Muscle of leg (tissue), 11 donors: ENCODE results near the gene RAB22A. TPM values are rescaled to one million over a fixed set of nuclear protein-coding genes. Genes with fewer than 3 reads are reported as not detected.
A peak's percentile ranks its signal among the peaks of the same experiment; 100 is the strongest.

Source experiments
- DNase-seq: peaks from one replicate; pipeline ENCODE4 v3.0.0; 2013
- H3K27ac ChIP-seq: one replicate; pipeline ENCODE4 v1.5.1; 2013; ENCODE audit warnings: mild to moderate bottlenecking, low read length, control low read depth
- H3K27me3 ChIP-seq: one replicate; pipeline ENCODE4 v1.6.1; 2013; ENCODE audit warnings: low read length; ENCODE audit not compliant: control insufficient read depth, insufficient read depth
- H3K36me3 ChIP-seq: one replicate; pipeline ENCODE4 v1.6.1; 2013; ENCODE audit warnings: low read length; ENCODE audit not compliant: control insufficient read depth, insufficient read depth
- H3K4me1 ChIP-seq: one replicate; pipeline ENCODE4 v1.6.1; 2013; ENCODE audit warnings: low read length; ENCODE audit not compliant: control insufficient read depth, insufficient read depth
- H3K4me3 ChIP-seq: one replicate; pipeline ENCODE4 v1.5.1; 2013; ENCODE audit warnings: low read length, control low read depth
- H3K9me3 ChIP-seq: replicated peaks from 2 replicates; pipeline ENCODE4 v1.6.1; 2013; ENCODE audit warnings: low read depth, low read length; ENCODE audit not compliant: control insufficient read depth
- WGBS: methylation state at CpG from one replicate; pipeline ENCODE4 v1.1.5; 2013; ENCODE audit warnings: missing lambda C conversion rate; ENCODE audit not compliant: insufficient coverage; 5-methylcytosine and 5-hydroxymethylcytosine counted together
- polyA plus RNA-seq, 8 donors: library from polyadenylated mRNA; unstranded; fragments of 120-200 nt; gene quantifications; one replicate each; pipeline versions ENCODE4 v1.2.1 to v1.2.3, GENCODE V29; 2013; ENCODE audit warnings: inconsistent platforms in 1 of 8, low replicate concordance in 1 of 8; ENCODE audit not compliant: insufficient read length in 8 of 8, insufficient read depth in 1 of 8
- total RNA-seq: library from RNA; stranded (reverse); fragments of 120-200 nt; gene quantifications from one replicate; pipeline ENCODE4 v1.2.4, GENCODE V29; 2013

RAB22A gene
- total and polyA plus RNA-seq, 9 donors, result 12.2 to 19.0 (median 14.8) TPM

DNA sequence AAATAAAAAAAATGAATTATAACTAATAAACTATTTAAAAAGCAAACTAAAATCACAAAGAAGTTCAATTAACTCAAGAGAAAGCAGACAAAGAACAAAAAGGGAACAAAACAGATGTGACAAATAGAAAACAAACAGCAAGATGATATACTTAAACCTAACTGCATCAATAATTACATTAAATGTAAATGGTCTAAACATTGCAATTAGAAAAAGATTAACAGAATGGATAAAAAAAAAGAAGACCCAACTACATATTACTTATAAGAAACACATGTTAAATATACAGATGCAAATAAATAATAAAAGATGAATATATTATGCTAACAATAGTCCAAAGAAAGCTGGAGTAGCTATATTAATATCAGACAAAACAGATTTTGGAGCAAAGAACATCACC lies 35.1 kb upstream of the RAB22A start:
- Histone ChIP-seq H3K27me3 (no peaks in the 10 kb centered on the region), H3K36me3 (peaks cover 2% of the 10 kb centered on the region), H3K4me3 (no peak overlapping the region), H3K27ac (no peak overlapping the region), H3K9me3 (no peaks in the 10 kb centered on the region), H3K4me1 (no peaks in the 10 kb centered on the region)
- DNase-seq, result no peak

DNA sequence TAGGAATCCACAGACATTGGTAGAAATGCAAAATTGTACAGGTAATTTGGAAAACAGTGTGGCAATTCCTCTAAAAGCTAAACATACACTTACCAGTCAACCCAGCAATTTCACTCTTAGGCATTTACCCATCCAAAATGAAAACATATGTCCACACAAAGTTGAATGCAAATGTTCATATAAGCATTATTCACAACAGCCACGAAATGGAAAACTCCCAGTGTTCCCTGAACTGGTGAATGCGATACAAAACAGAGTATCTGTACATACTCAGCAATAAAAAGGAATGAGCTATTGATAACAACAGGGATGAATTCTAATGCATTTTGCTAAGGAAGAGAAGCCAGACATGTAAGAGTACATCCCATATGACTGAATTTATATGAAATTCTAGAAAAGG lies 32.4 kb upstream of the RAB22A start:
- Histone ChIP-seq H3K4me3 (no peak overlapping the region), H3K36me3 (no peaks in the 10 kb centered on the region), H3K27ac (no peak overlapping the region), H3K9me3 (no peaks in the 10 kb centered on the region), H3K27me3 (no peaks in the 10 kb centered on the region), H3K4me1 (no peaks in the 10 kb centered on the region)
- no peak for DNase-seq
- no CpG with 5 or more reads among the region's 2 CpGs for WGBS

DNA sequence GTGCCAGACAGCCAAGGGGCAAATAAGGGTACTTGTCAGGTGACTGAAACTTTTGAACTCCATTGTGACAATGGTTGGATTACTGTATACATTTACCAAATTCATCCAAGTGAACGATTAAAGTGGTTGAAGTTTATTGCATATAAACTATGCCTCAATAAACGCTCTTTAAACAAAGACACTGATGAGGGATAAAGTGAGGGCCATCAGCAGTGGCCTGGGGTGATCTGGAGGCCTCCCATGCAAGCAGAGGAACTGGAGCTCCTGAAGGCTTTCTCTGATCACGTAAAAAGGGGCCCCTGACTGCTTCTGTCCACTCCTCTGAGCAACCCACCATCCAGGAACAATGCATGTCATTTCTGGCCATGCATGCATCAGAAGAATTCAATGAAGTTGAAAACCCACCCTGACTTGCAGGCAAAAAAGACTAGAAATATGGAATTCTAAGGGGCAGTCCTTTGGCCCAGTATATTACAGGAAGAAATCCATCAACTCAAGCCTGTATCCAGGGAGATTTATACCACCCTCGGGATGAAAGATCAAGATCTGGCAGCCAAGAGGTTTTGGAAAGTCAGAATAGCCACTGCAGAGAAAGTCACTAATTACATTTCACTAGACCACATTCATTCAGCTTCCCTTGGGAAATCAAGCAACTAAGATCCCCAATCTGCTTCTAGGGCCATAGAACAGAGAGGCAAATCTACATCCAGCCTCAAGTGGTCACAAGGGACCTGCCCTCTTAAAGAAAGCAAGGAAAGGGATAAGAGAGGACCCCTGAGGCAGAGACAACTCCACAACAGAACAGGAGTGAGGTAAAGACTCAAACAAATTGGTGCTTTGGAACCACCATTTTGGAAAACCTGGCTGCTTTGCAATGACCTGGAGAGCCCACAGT lies 31.7 kb upstream of the RAB22A start:
- Histone ChIP-seq H3K4me1 (no peaks in the 10 kb centered on the region), H3K36me3 (no peaks in the 10 kb centered on the region), H3K27me3 (no peaks in the 10 kb centered on the region), H3K4me3 (no peak overlapping the region), H3K27ac (no peak overlapping the region), H3K9me3 (no peaks in the 10 kb centered on the region)
- DNase-seq, result peak; percentile 21
- 71% methylated on average over 3 of the region's 4 CpGs for WGBS

DNA sequence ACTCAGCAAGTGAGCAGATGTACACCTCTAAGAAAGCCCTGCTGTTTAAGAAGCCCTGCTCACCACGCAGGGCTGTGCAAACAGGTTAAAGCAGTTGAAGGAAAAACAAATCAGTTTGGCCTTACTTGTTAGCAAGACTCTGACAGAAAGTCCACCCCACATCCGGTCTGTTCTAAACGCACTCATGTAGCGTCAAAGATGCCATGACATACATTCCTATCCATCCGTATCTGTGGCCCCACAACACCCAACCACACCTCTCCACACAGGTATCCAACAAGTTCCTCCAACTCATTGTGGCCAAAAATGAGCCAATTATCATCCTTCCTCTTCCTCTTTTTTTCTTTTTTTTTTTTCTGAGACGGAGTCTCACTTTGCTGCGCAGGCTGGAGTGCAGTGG lies 22.8 kb upstream of the RAB22A start:
- H3K27me3 ChIP-seq, result no peaks in the 10 kb centered on the region
- peaks cover 5% of the 10 kb centered on the region for H3K36me3 ChIP-seq
- H3K9me3 ChIP-seq, result no peaks in the 10 kb centered on the region
- no peak overlapping the region for H3K4me3 ChIP-seq
- H3K27ac ChIP-seq, result no peak overlapping the region
- 76% methylated on average over 5 of the region's 7 CpGs for WGBS
- H3K4me1 ChIP-seq, result no peaks in the 10 kb centered on the region
- no peak for DNase-seq

DNA sequence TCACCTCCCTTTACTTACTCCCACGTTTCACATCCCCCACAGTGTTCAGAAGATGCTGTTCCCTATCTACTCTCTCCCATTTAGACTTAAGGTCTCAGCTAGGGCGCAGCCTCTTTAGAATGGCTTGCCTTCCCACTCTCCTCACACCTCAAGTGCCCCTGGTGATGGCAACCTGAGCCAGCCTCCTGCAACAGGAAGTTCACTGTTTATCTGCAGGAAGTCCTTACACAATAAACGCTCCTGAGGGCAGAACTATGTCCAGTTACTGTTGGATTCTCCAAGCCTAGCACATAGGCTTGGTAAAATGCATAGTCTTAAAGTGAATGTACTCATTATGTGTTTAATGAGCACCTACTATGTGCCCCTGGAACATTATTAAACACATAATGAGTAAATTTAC lies 21.9 kb upstream of the RAB22A start:
- no peak overlapping the region for H3K4me3 ChIP-seq
- no peaks in the 10 kb centered on the region for H3K9me3 ChIP-seq
- H3K27me3 ChIP-seq, result no peaks in the 10 kb centered on the region
- DNase-seq, result no peak
- H3K4me1 ChIP-seq, result no peaks in the 10 kb centered on the region
- no peak overlapping the region for H3K27ac ChIP-seq
- H3K36me3 ChIP-seq, result peaks cover 5% of the 10 kb centered on the region
- 50% methylated on average over 2 of the region's 3 CpGs for WGBS

DNA sequence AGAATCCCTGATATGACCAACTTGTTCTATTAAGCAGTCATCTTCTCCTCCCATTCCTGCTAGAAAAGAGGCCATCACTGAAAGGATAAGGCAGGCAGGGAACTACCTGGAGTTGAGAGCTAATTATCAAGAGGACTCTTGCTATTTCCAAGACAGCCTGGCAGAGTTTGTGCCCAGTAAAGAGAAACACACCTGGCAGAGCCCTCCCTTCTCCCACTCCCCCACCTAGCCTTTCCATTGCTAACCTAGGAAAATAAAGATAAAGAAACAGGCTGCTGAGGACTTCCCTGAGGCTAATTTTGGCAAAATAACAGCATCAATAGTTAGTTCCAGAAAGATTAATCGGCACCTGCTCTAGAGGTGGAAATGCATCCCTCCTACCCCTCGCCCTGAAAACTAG lies 20.4 kb upstream of the RAB22A start:
- Histone ChIP-seq H3K4me3 (no peak overlapping the region), H3K36me3 (peaks cover 5% of the 10 kb centered on the region), H3K4me1 (no peaks in the 10 kb centered on the region), H3K27ac (no peak overlapping the region), H3K9me3 (no peaks in the 10 kb centered on the region), H3K27me3 (no peaks in the 10 kb centered on the region)
- DNase-seq, result no peak
- WGBS, result no CpG with 5 or more reads among the region's 2 CpGs

DNA sequence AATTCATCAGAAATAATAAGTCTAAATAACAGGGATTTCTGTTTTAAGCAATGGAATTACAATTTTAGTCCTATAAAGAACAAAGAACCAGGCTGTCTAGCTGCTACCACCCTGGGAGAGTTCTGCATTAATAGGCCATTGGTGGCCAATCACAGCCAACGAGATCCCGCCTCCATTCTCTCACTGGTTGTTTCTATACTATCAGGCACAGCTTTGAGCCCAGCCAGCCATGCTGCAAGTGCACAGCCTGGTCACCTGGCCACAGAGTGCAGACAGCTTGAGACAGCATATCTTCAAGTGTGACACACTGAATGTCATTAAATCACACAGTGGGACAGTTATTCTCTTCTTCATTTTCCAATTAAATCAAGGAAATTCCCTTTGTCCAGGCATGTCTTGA lies 16.1 kb upstream of the RAB22A start:
- no peak overlapping the region for H3K27ac ChIP-seq
- H3K9me3 ChIP-seq, result no peaks in the 10 kb centered on the region
- no peaks in the 10 kb centered on the region for H3K36me3 ChIP-seq
- DNase-seq, result no peak
- no peaks in the 10 kb centered on the region for H3K27me3 ChIP-seq
- 96% methylated on average over 2 of the region's 2 CpGs for WGBS
- H3K4me1 ChIP-seq, result no peaks in the 10 kb centered on the region
- H3K4me3 ChIP-seq, result no peak overlapping the region

DNA sequence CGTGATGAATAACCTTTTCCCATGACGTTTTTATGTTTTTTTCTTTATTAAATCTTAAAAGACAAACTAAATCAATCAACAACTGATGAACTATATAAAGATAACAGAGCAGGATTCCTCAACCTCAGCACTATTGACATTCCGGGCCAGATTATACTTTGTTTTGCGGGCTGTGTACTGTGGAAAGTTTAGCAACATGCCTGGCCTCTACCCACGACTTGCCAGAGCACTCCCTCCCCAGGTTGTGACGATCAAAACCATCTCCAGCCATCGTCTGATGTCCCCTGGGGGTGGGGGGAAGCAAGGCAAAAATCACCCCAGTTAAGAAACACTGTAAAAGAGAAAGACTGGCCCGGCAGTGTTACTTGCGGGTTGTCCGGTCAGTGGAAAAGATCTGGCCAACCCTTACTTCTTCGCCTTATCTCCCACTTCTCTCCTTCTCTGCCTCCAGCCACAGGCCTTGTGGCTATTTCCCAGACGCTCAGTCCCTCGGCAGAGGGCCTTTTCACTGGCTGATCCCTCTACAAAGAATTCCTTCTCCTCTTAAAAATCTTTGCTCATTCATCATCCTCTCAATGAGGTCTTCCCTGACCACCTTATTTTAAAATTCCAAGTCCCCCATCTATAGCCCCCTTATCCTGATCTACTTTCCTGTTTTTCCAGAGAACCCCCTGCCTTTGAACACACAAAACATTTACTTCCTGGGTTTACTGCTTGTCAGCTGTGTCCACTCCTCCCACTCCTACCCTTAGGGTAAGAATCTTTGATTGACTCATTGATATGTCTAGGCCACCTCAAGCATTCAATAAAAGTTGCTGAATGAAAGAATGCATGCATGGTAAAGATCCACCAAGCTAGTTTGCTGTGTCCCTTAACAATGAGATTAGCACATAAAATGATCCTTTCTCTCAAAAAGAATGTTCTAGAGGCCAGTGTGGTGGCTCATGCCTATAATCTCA lies 14.7 kb upstream of the RAB22A start:
- Histone ChIP-seq H3K9me3 (no peaks in the 10 kb centered on the region), H3K27ac (no peak overlapping the region), H3K4me1 (no peaks in the 10 kb centered on the region), H3K4me3 (no peak overlapping the region), H3K36me3 (no peaks in the 10 kb centered on the region), H3K27me3 (no peaks in the 10 kb centered on the region)
- WGBS, result 81% methylated on average over 6 of the region's 13 CpGs
- no peak for DNase-seq

DNA sequence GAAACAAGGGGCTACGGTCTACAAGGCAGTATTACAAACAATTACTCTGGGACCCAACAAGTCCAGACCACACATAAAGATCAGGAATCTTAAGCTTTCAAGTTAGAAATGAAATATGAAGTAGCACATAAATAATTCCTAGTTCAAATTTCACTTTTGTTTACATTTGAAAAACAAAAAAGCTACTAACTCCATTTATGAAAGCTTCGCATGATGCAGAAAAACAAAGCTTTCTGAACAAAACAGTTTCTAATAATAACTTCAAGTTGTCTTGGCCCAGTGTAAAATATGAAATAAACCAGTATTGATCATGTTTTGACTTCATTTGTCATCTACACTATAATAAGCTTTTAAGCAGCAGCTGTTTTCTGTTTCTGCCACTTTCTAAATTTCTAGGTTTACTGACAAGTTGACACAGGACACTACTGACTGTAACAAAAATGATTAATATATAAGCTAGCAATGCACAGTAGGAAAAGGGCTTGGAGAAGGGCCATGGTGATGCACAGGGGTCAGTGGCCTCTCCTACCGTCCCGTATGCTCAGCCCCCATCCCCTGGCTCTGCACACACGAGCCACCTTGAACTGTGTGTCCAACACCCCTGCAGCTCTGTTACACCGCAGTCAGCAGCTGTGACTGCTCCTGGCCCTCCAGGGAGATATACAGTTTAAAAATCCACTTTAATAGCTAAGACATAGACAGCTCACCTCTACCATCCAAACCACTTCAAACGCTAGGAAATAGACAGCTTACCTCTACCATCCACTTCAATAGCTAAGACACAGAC lies 13.3 kb upstream of the RAB22A start:
- WGBS, result 37% methylated on average over 4 of the region's 7 CpGs
- H3K27ac ChIP-seq, result no peak overlapping the region
- no peak for DNase-seq
- no peak overlapping the region for H3K4me3 ChIP-seq
- H3K27me3 ChIP-seq, result no peaks in the 10 kb centered on the region
- H3K4me1 ChIP-seq, result no peaks in the 10 kb centered on the region
- H3K36me3 ChIP-seq, result no peaks in the 10 kb centered on the region
- no peaks in the 10 kb centered on the region for H3K9me3 ChIP-seq

DNA sequence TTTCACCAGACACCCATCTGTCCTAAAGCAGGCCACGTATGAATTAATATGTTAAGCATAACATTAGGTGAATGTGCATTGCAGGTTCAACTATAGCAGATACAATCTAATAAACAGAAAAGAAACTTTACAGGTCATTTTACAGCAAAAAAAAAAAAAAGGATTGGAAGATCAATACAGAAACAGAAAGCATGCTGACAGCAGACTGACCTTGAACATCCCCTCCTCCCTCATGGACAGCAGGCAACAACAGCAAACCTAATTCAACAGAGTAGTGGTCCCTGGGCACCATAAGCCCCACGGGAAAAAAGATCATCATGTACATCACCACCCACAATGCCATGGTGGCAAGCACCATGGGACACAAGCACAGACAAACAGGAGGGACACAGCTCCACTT lies 12.1 kb upstream of the RAB22A start:
- Histone ChIP-seq H3K4me1 (no peaks in the 10 kb centered on the region), H3K4me3 (no peak overlapping the region), H3K36me3 (no peaks in the 10 kb centered on the region), H3K27me3 (no peaks in the 10 kb centered on the region), H3K9me3 (no peaks in the 10 kb centered on the region), H3K27ac (no peak overlapping the region)
- WGBS, result no CpG with 5 or more reads among the region's 2 CpGs
- DNase-seq, result no peak
